H9 (cell line): Measurements from ENCODE around the gene GCAT. TPM values are rescaled to one million over a fixed set of nuclear protein-coding genes. Genes with fewer than 3 reads are reported as not detected.

Experiments used
- DNase-seq: peaks from one replicate; pipeline ENCODE4 v3.0.0-alpha.2; 2017
- H2AFZ ChIP-seq: one replicate; pipeline ENCODE4 v1.6.1; 2013; ENCODE audit warnings: mild to moderate bottlenecking, low read length, control low read depth, moderate library complexity
- H2AK5ac ChIP-seq: 2 replicates; pipeline ENCODE4 v1.6.1; 2013; ENCODE audit warnings: low read length, control low read depth, mixed read lengths; ENCODE audit not compliant: insufficient read length
- H2BK120ac ChIP-seq: one replicate; pipeline ENCODE4 v1.6.1; 2013; ENCODE audit warnings: low read depth, mild to moderate bottlenecking, low read length, control low read depth, inconsistent platforms; ENCODE audit not compliant: poor library complexity, severe bottlenecking
- H2BK12ac ChIP-seq: 2 replicates; pipeline ENCODE4 v1.6.1; 2013; ENCODE audit warnings: low read length, control low read depth, mixed read lengths, low read depth; ENCODE audit not compliant: insufficient read length
- H2BK15ac ChIP-seq: 2 replicates; pipeline ENCODE4 v1.6.1; 2013; ENCODE audit warnings: low read depth, low read length, control low read depth
- H2BK20ac ChIP-seq: one replicate; pipeline ENCODE4 v1.6.1; 2013; ENCODE audit warnings: low read depth, mild to moderate bottlenecking, low read length, control low read depth, inconsistent platforms; ENCODE audit not compliant: poor library complexity, severe bottlenecking
- H2BK5ac ChIP-seq: 2 replicates; pipeline ENCODE4 v1.6.1; 2013; ENCODE audit warnings: low read length, control low read depth, mixed read lengths; ENCODE audit not compliant: insufficient read length
- H3K14ac ChIP-seq: 2 replicates; pipeline ENCODE4 v1.6.1; 2013; ENCODE audit warnings: low read length, control low read depth; ENCODE audit not compliant: insufficient read depth
- H3K18ac ChIP-seq: 2 replicates; pipeline ENCODE4 v1.6.1; 2013; ENCODE audit warnings: low read depth, mild to moderate bottlenecking, mixed read lengths, low read length, control low read depth; ENCODE audit not compliant: insufficient read length
- H3K23ac ChIP-seq: 2 replicates; pipeline ENCODE4 v1.6.1; 2013; ENCODE audit warnings: low read length, control low read depth, mixed read lengths, low read depth; ENCODE audit not compliant: insufficient read length
- H3K23me2 ChIP-seq: 2 replicates; pipeline ENCODE4 v1.6.1; 2013; ENCODE audit warnings: low read depth, mild to moderate bottlenecking, mixed read lengths, low read length, control low read depth; ENCODE audit not compliant: insufficient read length, poor library complexity, severe bottlenecking
- H3K27ac ChIP-seq: 2 replicates; pipeline ENCODE4 v1.5.1; 2013; ENCODE audit warnings: low read length, control low read depth, mixed read lengths, low read depth; ENCODE audit not compliant: insufficient read length
- H3K27me3 ChIP-seq: 2 replicates; pipeline ENCODE4 v1.6.1; 2013; ENCODE audit warnings: low read length, control low read depth, inconsistent platforms; ENCODE audit not compliant: insufficient read depth
- H3K4ac ChIP-seq: 2 replicates; pipeline ENCODE4 v1.6.1; 2013; ENCODE audit warnings: low read depth, mild to moderate bottlenecking, control low read depth, inconsistent platforms, low read length, moderate library complexity
- H3K4me1 ChIP-seq: 2 replicates; pipeline ENCODE4 v1.6.1; 2013; ENCODE audit warnings: low read length, control low read depth, inconsistent platforms; ENCODE audit not compliant: insufficient read depth
- H3K4me2 ChIP-seq: 2 replicates; pipeline ENCODE4 v1.6.1; 2013; ENCODE audit warnings: low read length, control low read depth, mixed read lengths; ENCODE audit not compliant: insufficient read length, insufficient read depth
- H3K56ac ChIP-seq: 2 replicates; pipeline ENCODE4 v1.6.1; 2013; ENCODE audit warnings: low read depth, mild to moderate bottlenecking, mixed read lengths, low read length, control low read depth; ENCODE audit not compliant: insufficient read length
- H3K79me1 ChIP-seq: 2 replicates; pipeline ENCODE4 v1.6.1; 2013; ENCODE audit warnings: low read depth, mild to moderate bottlenecking, moderate library complexity, low read length, control low read depth, inconsistent platforms; ENCODE audit not compliant: insufficient read depth, poor library complexity, severe bottlenecking
- H3K79me2 ChIP-seq: 2 replicates; pipeline ENCODE4 v1.6.1; 2013; ENCODE audit warnings: low read length, control low read depth, inconsistent platforms; ENCODE audit not compliant: insufficient read depth
- H3K9ac ChIP-seq: 2 replicates; pipeline ENCODE4 v1.6.1; 2013; ENCODE audit warnings: low read length, control low read depth, mixed read lengths; ENCODE audit not compliant: insufficient read length; ENCODE audit errors: extremely low read depth
- H3K9me3 ChIP-seq: one replicate; pipeline ENCODE4 v1.6.1; 2013; ENCODE audit warnings: low read depth, low read length, inconsistent platforms; ENCODE audit not compliant: control insufficient read depth
- H3T11ph ChIP-seq: one replicate; pipeline ENCODE4 v1.6.1; 2013; ENCODE audit warnings: mild to moderate bottlenecking, low read length, control low read depth, inconsistent platforms
- H4K20me1 ChIP-seq: one replicate; pipeline ENCODE4 v1.6.1; 2013; ENCODE audit not compliant: control insufficient read depth, insufficient read length, insufficient read depth
- H4K5ac ChIP-seq: 2 replicates; pipeline ENCODE4 v1.6.1; 2013; ENCODE audit warnings: low read depth, mild to moderate bottlenecking, mixed read lengths, low read length, control low read depth; ENCODE audit not compliant: insufficient read length
- H4K8ac ChIP-seq: replicated peaks from 2 replicates; pipeline ENCODE4 v1.6.1; 2013; ENCODE audit warnings: low read length, control low read depth, mixed read lengths, low read depth; ENCODE audit not compliant: insufficient read length
- H4K91ac ChIP-seq: 2 replicates; pipeline ENCODE4 v1.6.1; 2013; ENCODE audit warnings: low read depth, mild to moderate bottlenecking, moderate library complexity, mixed read lengths, low read length, control low read depth; ENCODE audit not compliant: insufficient read length
- H3K27ac Mint-ChIP-seq, 3 experiments: 2 replicates in 2 of 3; 3 replicates in 1 of 3; pipeline ENCODE4 v1.8.0; 2020 to 2021; ENCODE audit warnings: mixed read lengths in 3 of 3, mild to moderate bottlenecking in 1 of 3, moderate library complexity in 1 of 3
- H3K27me3 Mint-ChIP-seq: 2 replicates; pipeline ENCODE4 v1.8.0; 2021; ENCODE audit warnings: low read depth, mild to moderate bottlenecking, moderate library complexity, mixed read lengths
- H3K36me3 Mint-ChIP-seq, 3 experiments: 2 replicates in 2 of 3; 3 replicates in 1 of 3; pipeline ENCODE4 v1.8.0; 2020 to 2021; ENCODE audit warnings: low read depth in 3 of 3, mixed read lengths in 3 of 3; ENCODE audit not compliant: insufficient read depth in 1 of 3
- H3K4me1 Mint-ChIP-seq, 2 experiments: 2 replicates each; pipeline ENCODE4 v1.8.0; 2020; ENCODE audit warnings: mixed read lengths in 2 of 2
- H3K4me3 Mint-ChIP-seq, 2 experiments: 2 replicates in 1 of 2; 3 replicates in 1 of 2; pipeline ENCODE4 v1.8.0; 2020 to 2021; ENCODE audit warnings: mild to moderate bottlenecking in 2 of 2, mixed read lengths in 2 of 2, moderate library complexity in 1 of 2
- H3K9me3 Mint-ChIP-seq, 2 experiments: 2 replicates in 1 of 2; 3 replicates in 1 of 2; pipeline ENCODE4 v1.8.0; 2020; ENCODE audit warnings: mild to moderate bottlenecking in 2 of 2, mixed read lengths in 2 of 2, moderate library complexity in 1 of 2
- CTCF ChIP-seq: fragments of 200-600 bp; sonication (generic); conservative IDR thresholded peaks from 3 replicates; pipeline ENCODE4 v1.8.0; 2021; ENCODE audit warnings: antibody characterized with exemption, mild to moderate bottlenecking
- WGBS: extraction: QIAGEN DNeasy Blood & Tissue Kit; methylation state at CpG from one replicate; pipeline ENCODE4 v1.1.7; 2013; ENCODE audit warnings: missing lambda C conversion rate, low lambda C conversion rate, mixed read lengths; ENCODE audit not compliant: insufficient read length; ENCODE audit errors: extremely low coverage; 5-methylcytosine and 5-hydroxymethylcytosine counted together
- total RNA-seq: library from RNA; stranded (reverse); gene quantifications from 2 replicates; pipeline ENCODE4 v1.2.1, GENCODE V29; 2021

The GCAT gene
- total RNA-seq, 1 experiment from 2014 or later: 26.9 TPM

- Histone ChIP-seq H2AFZ (no peak overlapping the region), H2BK5ac (no peak overlapping the region), H3K9ac (no peak overlapping the region), H3K4me1 (no peaks in the 10 kb centered on the region), H3K14ac (no peak overlapping the region), H2BK120ac (no peak overlapping the region), H3K23ac (no peak overlapping the region), H3K56ac (no peak overlapping the region), H3K18ac (no peak overlapping the region), H3K79me2 (no peaks in the 10 kb centered on the region), H4K20me1 (no peaks in the 10 kb centered on the region), H3K4me2 (no peak overlapping the region), H4K8ac (no peak overlapping the region), H2BK20ac (no peak overlapping the region), H2BK12ac (no peak overlapping the region), H3K27ac (no peak overlapping the region), H4K5ac (no peak overlapping the region), H3K9me3 (no peaks in the 10 kb centered on the region), H3K23me2 (no peaks in the 10 kb centered on the region), H3T11ph (no peak overlapping the region), H2BK15ac (no peak overlapping the region), H3K27me3 (no peaks in the 10 kb centered on the region; the same call in 1 of the 2 replicates), H3K79me1 (no peaks in the 10 kb centered on the region), H2AK5ac (no peak overlapping the region), H3K4ac (no peak overlapping the region), H4K91ac (no peak overlapping the region)
- no peak for DNase-seq
- Mint-ChIP-seq H3K27ac (no peak overlapping the region; a peak in 1 of 7 replicates), H3K9me3 (no peaks in the 10 kb centered on the region), H3K27me3 (peaks cover 41% of the 10 kb centered on the region), H3K4me1 (peaks cover 16 to 25% of the 10 kb centered on the region in 2 experiments), H3K36me3 (peaks cover 0 to 8% (median 5%) of the 10 kb centered on the region in 3 experiments; a peak in 4 of 7 replicates), H3K4me3 (no peak overlapping the region)
- no CpG with 5 or more reads among the region's 10 CpGs for WGBS
- TF ChIP-seq CTCF: no peak
These were observed 29.2 kb upstream of the GCAT start for GRCh38 chr22:37778370-37779009.
